Renal cortical epithelial cell (primary cell): ENCODE measurements around the gene PORCN. TPM values are rescaled to one million over a fixed set of nuclear protein-coding genes. Genes with fewer than 3 reads are reported as not detected.
"Not testable (repeated sequence)": the region's sequence is repeated elsewhere in the genome, so short reads cannot be mapped to it uniquely, and the experiment has no call there.

Source experiments
- DNase-seq: peaks from one replicate; pipeline ENCODE4 v3.0.0-alpha.2; 2011; ENCODE audit warnings: low read depth
- total RNA-seq: library from RNA; depleted of rRNA; stranded (reverse); fragments of >200 nt; gene quantifications from 2 replicates; pipeline ENCODE4 v1.2.3, GENCODE V29; 2014

The PORCN gene
- total RNA-seq, 1 donor from 2014 or later = 15.3 TPM

GRCh38 chrX:48540480-48540879 is 31.7 kb downstream of the PORCN start:
- DNase-seq = peak; percentile 11

DNA sequence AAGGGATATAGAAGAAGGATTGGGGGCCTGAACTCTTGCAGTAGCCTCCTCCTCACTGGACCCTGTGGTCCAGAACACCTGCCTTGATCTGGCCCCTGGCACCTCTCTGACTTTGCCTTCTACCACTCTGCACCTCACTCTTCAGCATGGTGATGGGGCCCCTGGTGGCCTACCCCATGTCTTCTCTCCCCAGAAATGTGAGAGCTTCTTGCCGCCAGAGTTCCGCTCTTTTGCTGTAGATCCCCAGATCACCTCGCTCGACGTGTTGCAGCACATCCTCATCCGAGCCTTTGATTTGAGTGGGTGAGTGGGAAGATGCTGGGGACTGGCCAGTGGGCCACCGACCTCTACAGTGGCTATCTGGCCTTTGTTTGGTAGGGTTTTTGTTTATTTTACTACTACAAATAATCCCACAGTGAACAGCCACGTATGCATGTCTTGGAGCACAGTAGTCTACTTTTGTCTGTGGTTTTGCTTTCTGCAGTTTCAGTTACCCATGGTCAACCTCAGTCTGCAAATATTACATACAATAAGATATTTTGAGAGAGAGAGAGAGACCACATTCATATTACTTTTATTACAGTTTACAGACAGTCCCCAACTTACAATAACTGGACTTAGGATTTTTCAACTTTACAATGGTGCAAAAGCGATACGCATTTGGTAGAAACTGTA is 32.5 kb downstream of the PORCN start:
- DNase-seq = no peak

DNA sequence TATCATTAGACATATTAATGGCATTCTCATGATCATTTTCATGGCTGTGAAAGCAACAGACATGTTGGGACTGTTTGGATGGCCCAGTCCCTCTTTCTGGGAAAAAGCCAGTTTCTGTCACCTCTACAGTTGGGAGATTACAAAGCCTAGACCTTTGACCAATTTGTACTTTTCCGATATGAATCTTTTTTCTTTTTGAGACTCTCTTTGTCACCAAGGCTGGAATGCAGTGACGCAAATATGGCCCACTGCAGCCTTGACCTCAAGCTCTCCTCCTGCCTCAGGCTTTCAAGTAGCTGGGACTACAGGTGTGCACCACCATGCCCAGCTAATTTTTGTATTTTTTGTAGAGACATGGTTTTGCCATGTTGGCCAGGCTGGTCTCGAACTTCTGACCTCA is 40.1 kb downstream of the PORCN start:
- no peak for DNase-seq

DNA sequence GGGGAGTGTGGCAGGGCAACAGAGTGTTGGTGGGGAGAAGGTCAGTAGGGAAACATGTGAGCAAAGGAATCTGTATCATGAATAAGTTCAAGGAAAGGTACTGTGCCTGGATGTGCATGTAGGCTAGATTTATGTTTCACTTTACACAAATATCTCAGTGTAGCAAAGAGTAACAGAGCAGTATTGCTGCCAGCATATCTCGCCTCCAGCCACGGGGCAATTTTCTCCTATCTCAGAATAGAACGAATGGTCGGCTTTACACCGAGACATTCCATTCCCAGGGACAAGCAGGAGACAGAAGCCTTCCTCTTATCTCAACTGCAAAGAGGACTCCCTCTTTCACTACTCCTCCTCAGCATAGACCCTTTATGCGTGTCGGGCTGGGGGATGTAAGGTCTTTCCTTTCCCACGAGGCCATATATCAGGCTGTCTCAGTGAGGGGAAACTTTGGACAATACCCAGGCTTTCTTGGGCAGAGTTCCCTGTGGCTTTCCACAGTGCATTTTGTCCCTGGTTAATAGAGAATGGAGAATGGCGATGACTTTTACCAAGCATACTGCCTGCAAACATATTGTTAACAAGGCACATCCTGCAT is 47.0 kb downstream of the PORCN start:
- DNase-seq = not testable (repeated sequence)

GRCh38 chrX:48558271-48558670 is 49.5 kb downstream of the PORCN start:
- DNase-seq = peak; percentile 80

GRCh38 chrX:48559636-48560035 is 50.8 kb downstream of the PORCN start:
- no peak for DNase-seq

DNA sequence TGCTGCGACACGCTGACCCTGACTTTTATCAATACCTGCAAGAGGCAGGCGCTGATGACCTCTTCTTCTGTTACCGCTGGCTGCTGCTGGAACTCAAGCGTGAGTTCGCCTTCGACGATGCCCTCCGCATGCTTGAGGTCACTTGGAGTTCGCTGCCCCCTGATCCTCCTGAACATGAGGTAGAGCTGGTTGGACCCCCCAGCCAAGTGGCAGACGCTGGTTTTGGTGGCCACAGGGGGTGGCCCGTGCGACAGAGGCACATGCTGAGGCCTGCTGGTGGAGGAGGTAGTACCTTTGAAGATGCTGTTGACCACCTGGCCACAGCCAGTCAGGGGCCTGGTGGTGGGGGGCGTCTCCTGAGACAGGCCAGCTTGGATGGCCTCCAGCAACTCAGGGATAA is 51.3 kb downstream of the PORCN start:
- no peak for DNase-seq

- DNase-seq = no peak
Measured at GRCh38 chrX:48560681-48561080, 51.9 kb downstream of the PORCN start.

GRCh38 chrX:48569958-48570357 is 61.2 kb downstream of the PORCN start:
- DNase-seq = no peak

Other genes with a start within 250 kb of the PORCN start
- not detected in 2 replicates for gene SSX3, start 152.3 kb upstream of the PORCN start, total RNA-seq
- not detected in 2 replicates for gene SSX4, start 125.5 kb upstream of the PORCN start, total RNA-seq
- gene SSX4B, start 97.0 kb upstream of the PORCN start, total RNA-seq = not detected in 2 replicates
- 27.7 and 53.7 TPM in 2 replicates for gene SLC38A5, start 38.7 kb upstream of the PORCN start, total RNA-seq
- 48.1 and 92.2 TPM in 2 replicates for gene FTSJ1, start 32.8 kb upstream of the PORCN start, total RNA-seq
- 19.8 and 203 TPM in 2 replicates for gene EBP, start 12.8 kb downstream of the PORCN start, total RNA-seq
- gene TBC1D25, start 30.7 kb downstream of the PORCN start, total RNA-seq = 6.1 and 11.9 TPM in 2 replicates
- 41.2 and 293 TPM in 2 replicates for gene RBM3, start 65.5 kb downstream of the PORCN start, total RNA-seq
- 119 and 212 TPM in 2 replicates for gene WDR13, start 88.5 kb downstream of the PORCN start, total RNA-seq
- gene WAS, start 174.8 kb downstream of the PORCN start, total RNA-seq = 0.30 TPM in 1 of 2 replicates, not detected in the other
- gene SUV39H1, start 187.7 kb downstream of the PORCN start, total RNA-seq = 1.9 and 4.3 TPM in 2 replicates